HEK293T (cell line): ENCODE data around the gene SHISAL1.

Experiments
- ELF4 ChIP-seq: fragments of 450-650 bp; IDR thresholded peaks from 2 replicates; pipeline ENCODE4 v1.6.1; 2017; ENCODE audit warnings: antibody characterized with exemption
- FOXA1 ChIP-seq: fragments of 450-650 bp; IDR thresholded peaks from 2 replicates; pipeline ENCODE4 v1.6.1; 2016; ENCODE audit warnings: mild to moderate bottlenecking
- FOXK2 ChIP-seq: fragments of 450-650 bp; IDR thresholded peaks from 2 replicates; pipeline ENCODE4 v1.6.1; 2016; ENCODE audit warnings: mild to moderate bottlenecking
- L3MBTL2 ChIP-seq: fragments of 450-650 bp; conservative IDR thresholded peaks from 2 replicates; pipeline ENCODE4 v1.6.1; 2016; ENCODE audit warnings: mild to moderate bottlenecking
- SP1 ChIP-seq: fragments of 450-650 bp; IDR thresholded peaks from 2 replicates; pipeline ENCODE4 v1.6.1; 2017
- TARDBP ChIP-seq: fragments of 450-650 bp; IDR thresholded peaks from 2 replicates; pipeline ENCODE4 v1.6.1; 2016
- ZNF384 ChIP-seq: fragments of 450-650 bp; IDR thresholded peaks from 2 replicates; pipeline ENCODE4 v1.6.1; 2016
- TF ChIP-seq, protein P1 (sequence below): fragments of 450-650 bp; IDR thresholded peaks from 2 replicates; pipeline ENCODE4 v1.6.1; 2016

DNA sequence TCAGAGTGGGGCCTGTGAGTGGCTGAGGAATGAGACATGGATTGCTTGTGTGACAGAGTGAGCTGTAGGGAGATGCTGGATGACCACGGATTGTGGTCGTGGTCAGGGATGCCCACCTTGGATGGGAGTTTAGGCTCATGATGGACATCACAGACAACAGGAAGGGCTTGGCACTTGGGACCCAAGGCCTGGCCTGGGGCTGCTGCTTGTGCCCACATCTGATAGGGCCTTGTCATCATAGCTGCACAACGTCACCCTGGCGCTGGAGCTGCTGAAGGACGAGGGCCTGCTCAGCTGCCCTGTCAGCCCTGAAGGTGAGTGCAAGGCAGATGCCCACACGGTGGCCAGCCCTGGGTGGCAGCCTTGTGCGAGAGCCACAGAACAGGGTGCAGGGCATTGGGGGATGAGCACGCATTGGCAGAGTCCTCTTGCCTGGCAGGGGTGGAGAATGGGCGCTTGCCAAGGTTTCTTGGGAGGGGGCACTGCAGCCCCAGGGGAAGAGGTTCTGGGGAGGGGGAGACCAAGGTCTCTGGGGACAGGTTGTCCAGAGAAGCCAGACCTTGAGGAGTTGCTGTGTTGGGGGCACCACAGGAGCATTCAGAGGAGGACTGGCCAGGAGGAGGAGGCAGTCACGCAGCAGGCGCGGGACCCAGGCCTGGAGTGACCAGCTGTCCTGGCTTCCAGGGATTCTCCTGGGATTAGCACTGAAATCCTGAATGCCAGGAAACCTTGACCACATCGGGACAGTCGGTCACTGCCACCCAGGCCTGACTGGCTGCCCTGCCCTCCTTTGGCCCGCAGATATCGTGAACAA is 107.0 kb downstream of the SHISAL1 start:
- TF ChIP-seq SP1 = no peak
- TF ChIP-seq FOXK2 = no peak
- TF ChIP-seq TARDBP = no peak
- TF ChIP-seq L3MBTL2 = no peak
- TF ChIP-seq FOXA1 = no peak
- TF ChIP-seq, protein P1, sequence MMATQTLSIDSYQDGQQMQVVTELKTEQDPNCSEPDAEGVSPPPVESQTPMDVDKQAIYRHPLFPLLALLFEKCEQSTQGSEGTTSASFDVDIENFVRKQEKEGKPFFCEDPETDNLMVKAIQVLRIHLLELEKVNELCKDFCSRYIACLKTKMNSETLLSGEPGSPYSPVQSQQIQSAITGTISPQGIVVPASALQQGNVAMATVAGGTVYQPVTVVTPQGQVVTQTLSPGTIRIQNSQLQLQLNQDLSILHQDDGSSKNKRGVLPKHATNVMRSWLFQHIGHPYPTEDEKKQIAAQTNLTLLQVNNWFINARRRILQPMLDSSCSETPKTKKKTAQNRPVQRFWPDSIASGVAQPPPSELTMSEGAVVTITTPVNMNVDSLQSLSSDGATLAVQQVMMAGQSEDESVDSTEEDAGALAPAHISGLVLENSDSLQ = no peak
- no peak for TF ChIP-seq ZNF384
- TF ChIP-seq ELF4 = no peak
